H7 (cell line): ENCODE results near the gene KRT82. TPM values are rescaled to one million over a fixed set of nuclear protein-coding genes. Genes with fewer than 3 reads are reported as not detected.

Source experiments
- DNase-seq: peaks from one replicate; pipeline ENCODE4 v3.0.0; 2012
- H3K27me3 ChIP-seq: 2 replicates; pipeline ENCODE4 v1.6.0; 2011; ENCODE audit warnings: mild to moderate bottlenecking, low read length; ENCODE audit not compliant: control insufficient read depth, insufficient read depth
- H3K36me3 ChIP-seq: replicated peaks from 2 replicates; pipeline ENCODE4 v1.5.1; 2011; ENCODE audit warnings: low read length; ENCODE audit not compliant: control insufficient read depth, insufficient read depth
- H3K4me3 ChIP-seq: 2 replicates; pipeline ENCODE4 v1.5.1; 2011; ENCODE audit warnings: low read depth, mild to moderate bottlenecking, control low read depth, low read length, moderate library complexity; ENCODE audit not compliant: insufficient read depth
- total RNA-seq: library from RNA; depleted of rRNA; stranded (reverse); fragments of >200 nt; shearing (Covaris generic); gene quantifications from 2 replicates; pipeline ENCODE4 v1.2.3, GENCODE V29; 2014

The KRT82 gene
- total RNA-seq, 1 experiment from 2014 or later, result not detected

- Histone ChIP-seq H3K36me3 (no peaks in the 10 kb centered on the region), H3K27me3 (no peaks in the 10 kb centered on the region), H3K4me3 (no peak overlapping the region)
- no peak for DNase-seq
These were observed 20.9 kb upstream of the KRT82 start for GRCh38 chr12:52427083-52427482.

GRCh38 chr12:52426034-52426433, 19.9 kb upstream of the KRT82 start:
- no peak for DNase-seq
- Histone ChIP-seq H3K27me3 (no peaks in the 10 kb centered on the region), H3K36me3 (no peaks in the 10 kb centered on the region), H3K4me3 (no peak overlapping the region)

- Histone ChIP-seq H3K27me3 (no peaks in the 10 kb centered on the region), H3K4me3 (no peak overlapping the region), H3K36me3 (no peaks in the 10 kb centered on the region)
- no peak for DNase-seq
These were observed 19.3 kb upstream of the KRT82 start for GRCh38 chr12:52425466-52425865.

- no peak overlapping the region for H3K4me3 ChIP-seq
- DNase-seq, result no peak
These were observed 17.7 kb upstream of the KRT82 start for GRCh38 chr12:52423661-52424500.

DNA sequence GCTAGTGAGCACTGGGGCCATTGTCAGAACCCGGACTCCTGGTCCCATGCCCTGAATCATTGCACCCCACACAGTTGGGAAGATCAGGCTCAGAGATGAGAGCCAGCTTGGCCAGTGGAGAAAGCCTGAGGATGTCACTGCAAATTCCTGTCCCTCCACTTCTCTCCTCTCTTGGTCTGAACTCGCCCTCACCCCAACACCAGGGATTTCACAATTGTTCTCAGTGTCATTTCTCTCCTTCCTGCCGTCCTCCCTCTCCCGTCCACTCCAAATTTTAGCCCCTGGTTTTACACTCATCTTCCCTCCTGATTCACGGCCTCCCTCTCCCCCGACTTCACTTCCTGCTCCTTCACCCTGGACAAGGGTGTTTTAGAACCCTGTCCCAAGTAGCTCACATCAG, 16.9 kb upstream of the KRT82 start:
- no peak for DNase-seq
- no peaks in the 10 kb centered on the region for H3K36me3 ChIP-seq
- no peak overlapping the region for H3K4me3 ChIP-seq
- H3K27me3 ChIP-seq, result no peaks in the 10 kb centered on the region

More at GRCh38 chr12:52423661-52424500, 17.7 kb upstream of the KRT82 start:
- Histone ChIP-seq H3K36me3 (no peaks in the 10 kb centered on the region), H3K27me3 (no peaks in the 10 kb centered on the region)

DNA sequence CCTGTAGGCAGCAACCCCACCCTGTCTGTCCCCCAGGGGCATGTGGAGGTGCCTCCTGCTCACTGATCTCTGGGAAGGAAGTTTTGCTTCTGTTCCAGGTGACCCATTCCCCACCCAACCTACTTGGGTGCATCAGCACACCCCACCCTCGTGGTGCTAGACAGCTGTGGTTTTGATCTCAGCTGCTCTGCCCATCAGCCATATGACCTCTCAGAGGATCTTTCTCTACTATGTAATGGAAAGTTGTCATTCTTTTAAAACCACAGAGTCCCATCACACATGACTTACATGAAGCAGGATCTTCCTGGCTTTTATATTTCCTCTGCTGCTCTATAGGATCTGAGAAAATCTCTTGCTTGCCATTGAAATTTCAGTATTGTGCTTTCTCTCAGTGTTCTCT, 13.5 kb upstream of the KRT82 start:
- Histone ChIP-seq H3K27me3 (no peaks in the 10 kb centered on the region), H3K36me3 (no peaks in the 10 kb centered on the region), H3K4me3 (no peak overlapping the region)
- no peak for DNase-seq

DNA sequence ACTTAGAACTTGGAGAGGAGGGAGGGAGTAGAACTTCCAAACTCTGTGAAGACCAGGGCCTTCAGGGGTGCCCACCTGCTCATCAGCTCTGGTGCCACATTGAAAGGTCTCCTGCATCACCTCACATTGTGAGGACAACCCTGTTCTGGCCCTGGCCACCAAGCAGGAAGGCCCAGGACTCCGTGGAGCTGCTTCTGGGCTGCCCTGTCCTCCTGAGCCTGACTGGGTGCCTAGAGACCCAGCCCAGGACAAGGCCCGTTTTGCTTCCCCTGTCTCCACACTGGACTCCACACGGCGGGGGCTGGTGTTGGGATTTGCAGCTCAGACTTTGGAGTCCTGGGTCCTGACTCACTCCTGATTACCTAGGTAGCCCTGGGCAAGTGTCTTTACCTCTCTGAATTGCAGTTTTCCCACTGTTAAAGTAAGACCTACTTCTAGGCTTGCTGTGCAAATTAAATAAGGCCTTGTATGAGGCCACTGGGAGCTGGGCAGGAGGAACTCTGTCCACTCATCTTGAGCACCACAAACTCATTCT, 12.5 kb upstream of the KRT82 start:
- H3K4me3 ChIP-seq, result no peak overlapping the region
- no peak for DNase-seq
- no peaks in the 10 kb centered on the region for H3K36me3 ChIP-seq
- H3K27me3 ChIP-seq, result no peaks in the 10 kb centered on the region

DNA sequence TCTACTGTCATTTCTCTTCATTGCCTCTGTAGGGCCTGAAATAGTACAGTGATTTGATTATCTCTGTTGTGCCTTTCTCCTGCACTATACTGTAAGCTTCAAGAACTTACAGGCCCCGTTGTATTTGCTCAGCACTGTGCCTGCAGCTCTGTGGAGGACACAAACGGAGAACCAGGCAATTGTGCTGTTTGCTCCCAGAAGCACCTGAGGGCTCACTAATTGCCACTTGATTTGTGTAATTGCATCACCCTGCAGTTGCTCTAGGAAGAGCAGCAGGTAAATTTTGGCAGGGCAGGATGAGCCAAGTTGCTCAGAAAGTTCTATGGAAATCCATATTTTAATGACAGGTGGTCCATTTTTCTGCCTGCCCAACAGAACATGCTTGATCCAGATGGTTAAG, 11.6 kb upstream of the KRT82 start:
- H3K36me3 ChIP-seq, result no peaks in the 10 kb centered on the region
- no peak for DNase-seq
- no peaks in the 10 kb centered on the region for H3K27me3 ChIP-seq
- H3K4me3 ChIP-seq, result no peak overlapping the region

- H3K27me3 ChIP-seq, result no peaks in the 10 kb centered on the region
- DNase-seq, result no peak
- no peak overlapping the region for H3K4me3 ChIP-seq
- no peaks in the 10 kb centered on the region for H3K36me3 ChIP-seq
These were observed 10.7 kb upstream of the KRT82 start for GRCh38 chr12:52416795-52417194.

DNA sequence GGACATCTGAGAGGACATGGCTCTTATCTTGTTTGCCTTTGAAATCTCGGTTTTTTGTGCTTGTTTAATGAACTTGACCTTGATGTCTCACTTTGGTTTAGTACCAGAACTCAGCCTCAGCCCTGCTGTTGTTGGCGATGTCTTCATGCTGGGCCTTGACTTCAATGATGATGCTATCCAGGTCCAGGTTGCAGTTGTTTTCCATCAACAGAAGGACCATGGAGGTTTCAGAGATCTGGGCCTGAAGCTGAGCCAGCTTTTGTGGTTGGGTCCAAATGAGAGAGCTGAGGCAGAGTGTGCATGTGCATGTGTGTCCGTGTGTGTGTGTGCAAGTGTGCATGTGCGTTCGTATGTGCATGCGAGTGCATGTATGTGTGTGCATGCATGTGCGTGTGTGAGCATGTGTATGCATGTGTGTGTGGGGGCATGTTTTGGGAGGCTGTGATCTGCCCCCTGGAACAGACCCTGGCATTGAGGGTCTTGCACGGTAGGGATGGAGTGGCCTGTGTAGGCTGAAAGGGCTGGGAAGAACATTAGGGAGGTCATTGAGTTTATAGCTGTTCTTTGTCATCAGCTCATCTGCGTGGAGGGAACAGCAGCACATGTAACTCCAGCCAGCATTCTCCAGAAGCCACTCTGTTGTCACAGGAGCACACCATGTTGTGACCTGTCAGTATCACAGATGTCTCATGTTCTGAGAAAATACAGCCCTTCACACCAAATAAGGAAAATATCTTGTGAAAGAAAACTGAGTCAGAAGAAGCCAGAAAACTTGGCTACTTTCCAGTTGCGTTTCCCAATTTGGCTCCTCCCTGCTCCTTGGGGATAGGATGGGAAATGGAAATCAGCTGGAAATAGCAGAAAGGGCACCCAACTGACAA, 10.0 kb upstream of the KRT82 start:
- no peak overlapping the region for H3K4me3 ChIP-seq
- no peaks in the 10 kb centered on the region for H3K27me3 ChIP-seq
- H3K36me3 ChIP-seq, result no peaks in the 10 kb centered on the region
- no peak for DNase-seq

GRCh38 chr12:52414936-52415335, 8.8 kb upstream of the KRT82 start:
- Histone ChIP-seq H3K27me3 (no peaks in the 10 kb centered on the region), H3K4me3 (no peak overlapping the region), H3K36me3 (no peaks in the 10 kb centered on the region)
- DNase-seq, result no peak

DNA sequence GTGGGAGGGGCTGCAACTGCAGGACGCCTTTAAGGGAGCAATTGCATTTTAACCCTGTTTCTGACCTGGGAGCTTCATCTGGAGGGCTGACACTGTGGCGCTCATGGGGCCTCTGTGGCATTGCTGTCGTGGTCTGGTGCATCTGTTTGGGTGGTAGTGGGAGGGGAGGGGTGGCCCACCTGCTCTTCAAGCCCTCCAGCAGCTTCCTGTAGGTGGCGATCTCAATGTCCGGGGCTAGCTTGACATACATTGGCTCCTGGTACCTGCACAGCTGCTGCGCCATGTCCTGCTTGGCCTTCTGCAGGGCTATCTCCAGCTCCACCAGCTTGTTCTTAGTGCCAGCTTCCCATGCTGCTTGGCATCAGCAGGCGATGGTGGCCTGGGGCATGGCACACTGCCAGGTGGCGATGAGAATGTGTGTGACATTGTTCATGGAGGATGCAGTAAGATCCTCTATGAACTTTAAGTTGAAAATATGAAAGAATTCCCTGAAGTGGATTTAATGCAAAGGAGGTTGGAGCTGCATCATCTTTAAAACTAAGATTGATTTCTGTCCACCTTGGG, 7.7 kb upstream of the KRT82 start:
- DNase-seq, result peak; percentile 83
- no peaks in the 10 kb centered on the region for H3K36me3 ChIP-seq

GRCh38 chr12:52413202-52413601, 7.1 kb upstream of the KRT82 start:
- Histone ChIP-seq H3K27me3 (no peaks in the 10 kb centered on the region), H3K36me3 (no peaks in the 10 kb centered on the region), H3K4me3 (no peak overlapping the region)
- no peak for DNase-seq

More for the DNA sequence above, 7.7 kb upstream of the KRT82 start:
- Histone ChIP-seq H3K27me3 (no peaks in the 10 kb centered on the region), H3K4me3 (no peak overlapping the region)

DNA sequence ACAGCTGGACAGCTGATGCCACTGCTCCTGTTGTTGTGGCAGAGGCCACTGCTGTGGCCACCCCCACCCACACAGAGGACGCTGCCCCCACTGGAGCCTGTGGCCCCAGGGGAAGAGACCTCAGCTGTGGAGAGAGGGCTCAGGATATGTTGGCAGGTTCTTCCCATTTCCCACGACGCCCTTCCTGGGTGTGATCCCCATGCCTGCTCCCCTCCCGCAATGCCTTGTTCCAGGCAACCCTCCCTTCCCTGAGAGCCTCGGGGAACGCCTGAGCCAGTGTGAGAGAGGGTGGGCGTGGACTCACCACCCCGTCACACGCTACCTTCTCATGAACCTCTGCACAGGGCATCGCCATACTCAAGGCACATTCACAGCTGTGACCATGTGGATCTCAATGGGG, 5.7 kb upstream of the KRT82 start:
- H3K27me3 ChIP-seq, result no peaks in the 10 kb centered on the region
- no peak for DNase-seq
- no peak overlapping the region for H3K4me3 ChIP-seq
- H3K36me3 ChIP-seq, result no peaks in the 10 kb centered on the region
